Esophagus squamous epithelium (tissue), 5 donors: Measurements from ENCODE around the gene EHD4. TPM values are rescaled to one million over a fixed set of nuclear protein-coding genes. Genes with fewer than 3 reads are reported as not detected.
A peak's percentile ranks its signal among the peaks of the same experiment; 100 is the strongest.

Experiments used
- DNase-seq: peaks from one replicate; lab custom pipeline; 2025; lab: John Stamatoyannopoulos, UW
- H3K27ac ChIP-seq, 4 donors: fragments of 200-600 bp; sonication (generic); one replicate each; pipeline ENCODE4 v1.5.1; 2016 to 2019; ENCODE audit warnings: mild to moderate bottlenecking in 1 of 4
- H3K27me3 ChIP-seq, 4 donors: fragments of 200-600 bp; sonication (generic); 1 replicate in 3 of 4; 2 replicates in 1 of 4; pipeline versions ENCODE4 v1.5.1 to v1.6.0; 2017 to 2021; ENCODE audit warnings: antibody characterized with exemption in 1 of 4
- H3K36me3 ChIP-seq, 3 donors: fragments of 200-600 bp; sonication (generic); one replicate each; pipeline ENCODE4 v1.5.1; 2016 to 2019
- H3K4me1 ChIP-seq, 3 donors: fragments of 200-600 bp; sonication (generic); one replicate each; pipeline ENCODE4 v1.5.1; 2017 to 2019
- H3K4me3 ChIP-seq, 4 donors: fragments of 200-600 bp; sonication (generic); 1 replicate in 3 of 4; 2 replicates in 1 of 4; pipeline ENCODE4 v1.5.1; 2016 to 2019; ENCODE audit warnings: mild to moderate bottlenecking in 2 of 4, moderate library complexity in 1 of 4
- H3K9me3 ChIP-seq, 3 donors: fragments of 200-600 bp; sonication (generic); one replicate each; pipeline ENCODE4 v1.5.1; 2016 to 2019
- POLR2A ChIP-seq, 4 donors: fragments of 450-650 bp; IDR thresholded peaks; one replicate each; pipeline ENCODE4 v1.6.1; 2017; ENCODE audit warnings: antibody characterized with exemption in 4 of 4, mild to moderate bottlenecking in 4 of 4, moderate library complexity in 3 of 4
- WGBS, 2 donors: methylation state at CpG; one replicate each; pipeline ENCODE4 v1.1.5; 2018; 5-methylcytosine and 5-hydroxymethylcytosine counted together
- intact Hi-C: fragments of 100-400 bp; cut with DNase I; formaldehyde crosslinking; loops from one replicate; pipeline ENCODE4 v1.15.0; 2022
- total RNA-seq, 4 donors: library from RNA; depleted of rRNA; stranded (reverse); fragments of >200 nt; gene quantifications; one replicate each; pipeline ENCODE4 v1.1.0, GENCODE V29; 2016
- TF ChIP-seq, protein P1 (sequence below), 6 experiments: fragments of 450-650 bp in 4 of 6; fragments of 200-600 bp in 2 of 6; sonication (generic) in 2 of 6; IDR thresholded peaks; one replicate each; pipeline ENCODE4 v1.5.1; 2016 to 2019; ENCODE audit warnings: antibody characterized with exemption in 6 of 6, mild to moderate bottlenecking in 4 of 6, moderate library complexity in 4 of 6
- donor health status: DM: yes; HTN: yes; CAD: no.

Gene EHD4
- total RNA-seq, 4 donors from 2014 or later, result 25.4 to 45.3 (median 27.8) TPM

DNA sequence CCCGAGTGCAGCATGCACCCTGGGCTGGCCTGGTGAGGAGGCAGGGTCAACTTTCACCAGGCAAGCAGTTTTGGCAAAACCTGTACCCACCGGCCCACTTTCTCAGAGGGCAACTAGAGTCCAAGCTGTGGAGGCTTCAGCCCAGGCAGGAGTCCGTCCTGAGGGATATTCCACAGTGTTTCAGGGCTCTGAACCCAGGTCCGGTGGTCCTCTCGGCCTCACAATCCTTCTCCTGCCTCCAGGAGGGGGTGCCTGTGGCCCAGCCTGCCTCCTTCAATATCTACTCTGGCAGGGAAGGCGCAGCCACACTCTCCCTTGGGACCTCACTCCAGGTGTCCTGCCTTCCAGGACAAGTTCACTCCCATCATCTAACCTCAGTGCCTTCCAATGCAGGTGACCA lies 44.6 kb upstream of the EHD4 start:
- H3K27ac ChIP-seq, result no peak overlapping the region

DNA sequence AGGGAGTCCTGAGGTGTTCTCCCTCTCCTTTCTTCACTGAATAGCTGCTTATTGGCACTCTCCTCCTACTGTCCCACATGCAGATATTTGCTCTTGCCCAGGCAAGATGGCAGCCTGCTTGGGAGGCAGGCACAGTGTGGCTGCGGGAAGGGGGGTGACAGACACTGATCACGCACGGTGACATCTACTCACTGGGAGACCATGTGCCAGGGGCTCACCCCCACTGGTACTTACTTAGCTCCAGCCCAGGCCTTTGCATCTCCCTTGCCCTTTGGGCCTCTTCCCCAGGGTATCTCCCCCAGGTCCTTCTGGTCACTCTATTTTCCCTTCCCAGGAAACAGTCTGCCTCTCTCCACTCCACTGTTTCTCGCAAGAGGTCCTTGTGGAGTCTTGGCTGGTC lies 42.0 kb upstream of the EHD4 start:
- intact Hi-C loops, result no loop called here
- no peaks in the 10 kb centered on the region for H3K27me3 ChIP-seq
- WGBS, 2 donors, result 97 to 100% methylated on average over 3 to 4 of the region's 4 CpGs
- DNase-seq, result no peak
- no peak overlapping the region for H3K4me3 ChIP-seq
- no peaks in the 10 kb centered on the region for H3K36me3 ChIP-seq
- no peak for TF ChIP-seq POLR2A (IDR thresholded peaks at IDR 0.05)
- no peaks in the 10 kb centered on the region for H3K9me3 ChIP-seq
- H3K4me1 ChIP-seq, result peaks cover 0 to 29% (median 9%) of the 10 kb centered on the region in 3 donors
- H3K27ac ChIP-seq, result no peak overlapping the region

More for the DNA sequence above, 44.6 kb upstream of the EHD4 start:
- Histone ChIP-seq H3K27me3 (no peaks in the 10 kb centered on the region), H3K36me3 (no peaks in the 10 kb centered on the region), H3K9me3 (no peaks in the 10 kb centered on the region), H3K4me1 (peaks cover 6 to 24% (median 9%) of the 10 kb centered on the region in 3 donors), H3K4me3 (no peak overlapping the region)
- DNase-seq, result no peak
- WGBS, 2 donors, result 79 to 100% methylated on average over 1 to 5 of the region's 6 CpGs
- TF ChIP-seq, protein P1, sequence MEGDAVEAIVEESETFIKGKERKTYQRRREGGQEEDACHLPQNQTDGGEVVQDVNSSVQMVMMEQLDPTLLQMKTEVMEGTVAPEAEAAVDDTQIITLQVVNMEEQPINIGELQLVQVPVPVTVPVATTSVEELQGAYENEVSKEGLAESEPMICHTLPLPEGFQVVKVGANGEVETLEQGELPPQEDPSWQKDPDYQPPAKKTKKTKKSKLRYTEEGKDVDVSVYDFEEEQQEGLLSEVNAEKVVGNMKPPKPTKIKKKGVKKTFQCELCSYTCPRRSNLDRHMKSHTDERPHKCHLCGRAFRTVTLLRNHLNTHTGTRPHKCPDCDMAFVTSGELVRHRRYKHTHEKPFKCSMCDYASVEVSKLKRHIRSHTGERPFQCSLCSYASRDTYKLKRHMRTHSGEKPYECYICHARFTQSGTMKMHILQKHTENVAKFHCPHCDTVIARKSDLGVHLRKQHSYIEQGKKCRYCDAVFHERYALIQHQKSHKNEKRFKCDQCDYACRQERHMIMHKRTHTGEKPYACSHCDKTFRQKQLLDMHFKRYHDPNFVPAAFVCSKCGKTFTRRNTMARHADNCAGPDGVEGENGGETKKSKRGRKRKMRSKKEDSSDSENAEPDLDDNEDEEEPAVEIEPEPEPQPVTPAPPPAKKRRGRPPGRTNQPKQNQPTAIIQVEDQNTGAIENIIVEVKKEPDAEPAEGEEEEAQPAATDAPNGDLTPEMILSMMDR (IDR thresholded peaks at IDR 0.05), result no peak
- no peak for TF ChIP-seq POLR2A (IDR thresholded peaks at IDR 0.05)
- intact Hi-C loops, result no loop called here

DNA sequence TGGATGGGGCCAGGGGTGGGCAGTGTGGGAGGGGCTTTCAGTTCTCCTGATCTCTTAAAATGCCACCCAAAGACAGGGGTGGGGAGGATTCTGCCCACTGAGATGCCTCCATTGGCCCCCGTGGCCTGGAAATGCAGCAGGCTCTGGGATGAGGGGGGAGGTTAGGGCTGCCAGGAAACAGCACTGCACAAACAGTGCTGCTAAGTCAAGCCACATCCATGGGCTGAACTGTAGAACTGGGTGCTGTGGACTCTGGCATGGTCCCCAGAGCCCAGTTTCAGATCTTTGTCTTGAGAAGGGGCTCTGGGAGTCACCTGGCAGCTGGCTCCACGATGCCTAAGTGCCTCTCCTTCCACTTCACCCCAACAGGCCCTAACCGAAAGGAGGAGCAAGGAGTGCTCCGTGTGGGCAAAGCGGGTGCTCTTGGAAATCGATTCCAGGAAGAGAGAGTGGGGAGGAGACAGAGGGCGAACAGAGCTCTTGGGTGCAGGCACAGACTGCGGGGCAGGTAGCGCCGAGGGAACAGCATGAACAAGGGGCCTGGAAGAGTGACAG lies 40.6 kb upstream of the EHD4 start:
- TF ChIP-seq, protein P1 (IDR thresholded peaks at IDR 0.05), result no peak
- no peak for TF ChIP-seq POLR2A (IDR thresholded peaks at IDR 0.05)
- Histone ChIP-seq H3K36me3 (no peaks in the 10 kb centered on the region), H3K9me3 (no peaks in the 10 kb centered on the region), H3K27me3 (no peaks in the 10 kb centered on the region), H3K4me3 (no peak overlapping the region), H3K4me1 (peaks cover 0 to 29% (median 9%) of the 10 kb centered on the region in 3 donors), H3K27ac (no peak overlapping the region)
- no peak for DNase-seq
- intact Hi-C loops, result no loop called here
- WGBS, 2 donors, result 87 to 90% methylated on average over 7 to 9 of the region's 10 CpGs

DNA sequence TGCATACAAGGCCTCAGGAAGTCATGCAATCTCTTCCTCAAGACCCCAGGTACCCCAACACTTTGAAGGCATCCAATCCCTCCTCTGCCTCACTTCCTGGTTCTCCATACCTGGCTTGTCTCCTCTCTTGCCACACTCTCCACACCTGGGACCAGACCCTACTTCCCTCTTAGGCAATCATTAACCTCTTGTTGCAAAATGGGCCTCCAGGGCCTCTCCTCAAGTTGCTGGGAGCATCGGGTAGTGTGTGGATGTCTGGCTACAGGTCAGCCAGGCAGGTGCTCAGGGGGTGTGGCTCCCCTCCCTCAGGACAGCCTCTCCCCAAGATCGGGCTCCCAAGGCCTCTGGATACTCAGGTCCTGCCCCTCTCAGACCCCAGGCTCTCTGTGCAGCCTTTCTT lies 39.9 kb upstream of the EHD4 start:
- intact Hi-C loops, result no loop called here
- H3K4me3 ChIP-seq, result no peak overlapping the region
- WGBS, 2 donors, result 29 to 86% methylated on average over 1 to 2 of the region's 2 CpGs
- H3K36me3 ChIP-seq, result no peaks in the 10 kb centered on the region
- TF ChIP-seq, protein P1 (IDR thresholded peaks at IDR 0.05), result no peak
- no peak for TF ChIP-seq POLR2A (IDR thresholded peaks at IDR 0.05)
- H3K4me1 ChIP-seq, result peaks cover 0 to 29% (median 9%) of the 10 kb centered on the region in 3 donors
- no peaks in the 10 kb centered on the region for H3K9me3 ChIP-seq
- no peak for DNase-seq
- H3K27me3 ChIP-seq, result no peaks in the 10 kb centered on the region
- H3K27ac ChIP-seq, result peak overlapping the region; percentile 58 to 89 (median 82)

DNA sequence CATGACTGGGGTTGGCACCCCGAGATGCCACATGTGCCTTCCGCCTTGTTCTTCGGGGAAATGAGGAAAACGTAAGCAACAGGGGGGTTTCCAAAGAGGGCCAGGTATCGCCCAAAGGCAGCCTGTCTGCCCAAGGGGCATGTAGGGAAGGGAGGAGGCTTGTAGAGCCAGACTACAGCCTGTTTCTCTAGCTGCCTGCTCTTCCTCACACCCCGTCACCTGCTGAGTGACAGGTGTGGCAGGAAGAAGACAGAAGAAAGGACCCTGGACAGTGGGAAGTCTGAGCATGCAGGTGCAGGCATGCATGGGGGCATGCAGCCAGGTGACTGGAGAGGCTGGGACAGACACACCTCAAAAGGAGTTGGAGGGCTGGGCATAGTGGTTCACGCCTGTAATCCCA lies 38.7 kb upstream of the EHD4 start:
- Histone ChIP-seq H3K4me3 (no peak overlapping the region), H3K9me3 (no peaks in the 10 kb centered on the region), H3K36me3 (no peaks in the 10 kb centered on the region), H3K27me3 (no peaks in the 10 kb centered on the region), H3K27ac (peak overlapping the region; percentile 67 to 89 (median 82)), H3K4me1 (peaks cover 0 to 29% (median 9%) of the 10 kb centered on the region in 3 donors)
- 24 to 51% methylated on average over 6 to 7 of the region's 7 CpGs for WGBS, 2 donors
- DNase-seq, result no peak
- no peak for TF ChIP-seq POLR2A (IDR thresholded peaks at IDR 0.05)
- TF ChIP-seq, protein P1 (IDR thresholded peaks at IDR 0.05), result no peak
- intact Hi-C loops, result no loop called here
